ENCODE results near the gene OPRL1.

The OPRL1 gene

DNA sequence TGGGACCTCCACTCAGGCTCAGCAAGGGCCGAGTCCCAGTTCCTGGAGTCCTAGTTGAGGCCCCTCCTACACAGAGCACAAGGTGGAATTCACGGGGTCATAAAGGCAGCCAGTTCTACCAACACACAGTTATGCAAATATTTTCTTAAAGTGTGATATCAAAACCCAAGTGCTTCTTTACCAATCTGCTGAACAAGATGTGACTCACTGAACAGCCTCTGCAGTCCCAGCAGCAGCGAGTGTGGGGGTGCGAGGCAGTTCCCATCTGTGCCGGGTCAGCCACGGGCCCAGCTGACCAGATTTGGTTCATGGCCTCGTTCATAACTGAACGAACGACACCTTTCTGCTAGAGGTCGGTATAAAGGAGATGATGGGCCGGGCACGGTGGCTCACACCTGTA is 21.3 kb upstream of the OPRL1 start:
- no peak overlapping the region for H3K27ac ChIP-seq (ENCODE audit: low read depth, low read length)

DNA sequence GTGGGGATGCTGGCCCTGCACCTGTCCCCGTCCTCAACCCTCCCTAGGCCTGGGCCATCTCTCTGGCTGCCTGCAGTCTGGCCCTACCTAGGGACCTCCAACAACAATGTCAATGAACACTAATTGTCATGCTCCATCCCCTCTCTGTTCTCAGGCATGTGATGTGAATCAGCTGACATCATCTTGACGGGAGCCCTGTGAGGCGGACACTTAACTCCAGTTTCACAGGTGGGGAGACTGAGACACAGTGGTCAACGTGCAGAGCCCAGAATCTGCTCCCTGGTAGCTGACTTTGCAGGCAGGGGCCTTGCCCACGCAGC is 17.6 kb upstream of the OPRL1 start:
- peak overlapping the region; percentile 74 for H3K9ac ChIP-seq (ENCODE audit: low read length)
- H3K9me3 ChIP-seq (ENCODE audit: control insufficient read depth, insufficient read depth, low read depth, low read length): no peaks in the 10 kb centered on the region
- H3K4me3 ChIP-seq (ENCODE audit: low read depth, low read length): peak overlapping the region; percentile 92
- H3K4me1 ChIP-seq (ENCODE audit: control insufficient read depth, insufficient read depth, low read length): peaks cover 29% of the 10 kb centered on the region
- 0 out of 2 replicates have a peak overlapping the region, but pooled peaks have one; percentile 72 for H3K27ac ChIP-seq (ENCODE audit: low read depth, low read length)
- H3K27me3 ChIP-seq (ENCODE audit: control insufficient read depth, insufficient read depth, low read length): no peaks in the 10 kb centered on the region
- no peaks in the 10 kb centered on the region for H3K36me3 ChIP-seq (ENCODE audit: control insufficient read depth, insufficient read depth, low read length)

More for the DNA sequence above, 21.3 kb upstream of the OPRL1 start:
- no peaks in the 10 kb centered on the region for H3K9me3 ChIP-seq (ENCODE audit: control insufficient read depth, insufficient read depth, low read depth, low read length)
- H3K4me3 ChIP-seq (ENCODE audit: low read depth, low read length): no peak overlapping the region
- peaks cover 38% of the 10 kb centered on the region for H3K4me1 ChIP-seq (ENCODE audit: control insufficient read depth, insufficient read depth, low read length)
- no peak overlapping the region for H3K9ac ChIP-seq (ENCODE audit: low read length)
- no peaks in the 10 kb centered on the region for H3K27me3 ChIP-seq (ENCODE audit: control insufficient read depth, insufficient read depth, low read length)
- no peaks in the 10 kb centered on the region for H3K36me3 ChIP-seq (ENCODE audit: control insufficient read depth, insufficient read depth, low read length)

DNA sequence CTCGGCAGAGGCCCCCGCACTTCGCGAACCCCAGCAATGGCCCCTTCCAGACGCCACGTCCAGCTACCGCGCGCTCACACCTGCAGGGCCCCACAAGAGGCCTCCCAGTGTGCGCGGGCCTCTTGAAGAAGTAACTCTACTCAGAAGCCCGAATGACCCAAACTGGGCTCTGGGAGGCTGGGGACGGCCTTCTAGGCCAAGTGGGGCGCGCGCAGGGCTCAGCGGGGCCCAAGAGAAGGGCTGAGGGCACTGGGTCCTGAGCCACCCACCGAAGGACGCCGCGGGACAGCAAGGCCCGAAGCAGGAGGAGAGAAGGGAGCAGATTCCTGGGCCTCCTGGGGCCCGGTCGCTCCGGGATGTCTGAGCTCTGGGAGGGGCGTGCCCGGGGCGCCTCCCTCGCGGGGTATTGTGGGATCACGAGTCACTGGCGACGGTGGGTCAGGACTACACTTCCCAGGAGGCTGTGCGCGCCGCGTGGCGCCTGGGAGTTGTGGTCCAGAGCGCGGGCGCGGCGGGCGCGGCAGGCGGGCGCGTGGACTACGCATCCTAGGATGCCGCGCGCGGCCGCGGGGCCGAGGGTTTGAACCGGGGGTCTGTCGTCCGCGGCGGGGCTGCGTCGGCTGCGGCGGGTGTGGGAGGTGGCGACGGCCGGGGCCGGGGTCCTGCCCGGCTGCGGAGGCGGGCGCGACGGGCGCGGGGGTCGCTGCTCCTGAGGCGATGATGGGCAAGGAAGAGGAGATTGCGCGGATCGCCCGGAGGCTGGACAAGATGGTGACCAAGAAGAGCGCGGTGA is 17.1 kb upstream of the OPRL1 start, which contains the start of gene TCEA2:
TCEA2 (plus strand) TSS at position 603 of the 793 bp plus-strand sequence; CDS start at position 718, 115 bp downstream.
- Histone ChIP-seq H3K27me3 (ENCODE audit: control insufficient read depth, insufficient read depth, low read length) (no peaks in the 10 kb centered on the region), H3K36me3 (ENCODE audit: control insufficient read depth, insufficient read depth, low read length) (no peaks in the 10 kb centered on the region), H3K4me3 (ENCODE audit: low read depth, low read length) (peak within 1 kb of the TSS; percentile 92), H3K27ac (ENCODE audit: low read depth, low read length) (peak within 1 kb of the TSS; percentile 72), H3K9me3 (ENCODE audit: control insufficient read depth, insufficient read depth, low read depth, low read length) (no peaks in the 10 kb centered on the region), H3K9ac (ENCODE audit: low read length) (peak within 1 kb of the TSS; percentile 74), H3K4me1 (ENCODE audit: control insufficient read depth, insufficient read depth, low read length) (peaks cover 24% of the 10 kb centered on the region)

DNA sequence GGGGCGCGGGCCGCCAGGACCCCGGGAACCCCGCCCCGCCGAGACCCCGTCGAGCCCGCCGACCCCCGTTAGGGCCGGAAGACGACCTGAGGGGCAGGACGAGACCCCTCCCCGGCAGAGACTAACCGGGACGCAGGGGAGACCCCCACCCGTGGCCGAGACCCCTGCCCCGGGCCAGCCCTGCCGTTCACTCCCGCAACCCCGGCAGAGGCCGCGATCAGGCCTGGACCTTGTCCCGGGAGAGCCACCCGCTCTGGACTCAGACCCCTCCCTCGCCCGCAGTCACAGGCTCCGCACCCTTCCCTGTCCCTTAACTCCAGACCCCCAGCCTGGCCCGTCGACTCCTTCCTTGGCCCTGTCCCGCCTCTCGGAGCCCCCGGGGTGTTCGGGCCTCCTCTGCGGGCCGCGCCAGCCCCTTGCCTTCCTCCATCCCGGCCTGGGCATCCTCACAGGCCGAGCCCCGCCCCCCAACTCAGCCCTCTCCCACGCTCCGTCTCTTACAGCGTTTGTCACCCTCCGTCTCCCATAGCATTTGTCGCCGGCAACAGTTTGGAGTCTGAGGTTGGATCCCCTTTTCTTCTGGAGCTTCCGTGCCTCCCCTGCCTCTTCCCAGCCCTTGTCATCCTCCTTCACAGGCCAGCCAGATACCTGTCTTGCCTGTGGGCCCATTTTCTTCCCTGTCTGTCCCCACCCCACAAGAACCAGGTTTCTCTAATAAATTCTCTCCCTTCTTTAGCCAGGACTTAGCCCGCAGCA is 16.3 kb upstream of the OPRL1 start:
- no peaks in the 10 kb centered on the region for H3K36me3 ChIP-seq (ENCODE audit: control insufficient read depth, insufficient read depth, low read length)
- H3K27ac ChIP-seq (ENCODE audit: low read depth, low read length): no peak overlapping the region; the same call in 1 of the 2 replicates
- H3K4me3 ChIP-seq (ENCODE audit: low read depth, low read length): peak overlapping the region; percentile 92
- H3K27me3 ChIP-seq (ENCODE audit: control insufficient read depth, insufficient read depth, low read length): no peaks in the 10 kb centered on the region
- peak overlapping the region; percentile 66 for H3K9ac ChIP-seq (ENCODE audit: low read length)
- H3K4me1 ChIP-seq (ENCODE audit: control insufficient read depth, insufficient read depth, low read length): peaks cover 24% of the 10 kb centered on the region
- H3K9me3 ChIP-seq (ENCODE audit: control insufficient read depth, insufficient read depth, low read depth, low read length): no peaks in the 10 kb centered on the region

DNA sequence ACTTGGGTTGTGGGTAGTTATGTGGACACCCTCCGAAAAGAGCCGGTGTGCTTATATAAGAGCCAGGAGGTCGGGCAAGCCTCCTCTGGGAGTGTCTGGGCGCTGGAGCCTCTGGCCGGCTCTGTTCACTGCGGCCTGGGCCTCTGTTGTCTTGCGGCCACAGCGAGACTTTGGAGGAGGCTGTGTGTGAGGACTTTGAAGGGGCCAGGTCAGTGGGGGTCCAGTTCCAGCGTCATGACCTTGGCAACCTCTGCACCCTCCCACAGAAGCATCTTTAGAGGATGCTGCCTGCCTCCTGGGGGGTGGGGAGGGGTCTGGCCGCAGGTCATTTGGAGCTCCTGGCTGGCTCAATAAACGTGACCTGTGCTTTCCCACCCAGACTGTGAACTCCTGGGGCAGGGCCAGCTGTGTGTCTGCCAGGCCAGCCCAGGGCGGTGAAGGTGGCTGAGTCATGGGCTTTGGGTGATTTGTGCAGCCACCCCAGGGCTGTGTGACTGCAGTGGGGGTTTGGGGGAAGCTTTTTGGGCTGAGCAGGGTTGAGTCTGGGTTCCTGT is 15.7 kb upstream of the OPRL1 start:
- Histone ChIP-seq H3K4me3 (ENCODE audit: low read depth, low read length) (peak overlapping the region; percentile 92), H3K4me1 (ENCODE audit: control insufficient read depth, insufficient read depth, low read length) (peaks cover 24% of the 10 kb centered on the region), H3K9ac (ENCODE audit: low read length) (peak overlapping the region; percentile 4), H3K27me3 (ENCODE audit: control insufficient read depth, insufficient read depth, low read length) (no peaks in the 10 kb centered on the region), H3K9me3 (ENCODE audit: control insufficient read depth, insufficient read depth, low read depth, low read length) (no peaks in the 10 kb centered on the region), H3K36me3 (ENCODE audit: control insufficient read depth, insufficient read depth, low read length) (no peaks in the 10 kb centered on the region), H3K27ac (ENCODE audit: low read depth, low read length) (no peak overlapping the region)

DNA sequence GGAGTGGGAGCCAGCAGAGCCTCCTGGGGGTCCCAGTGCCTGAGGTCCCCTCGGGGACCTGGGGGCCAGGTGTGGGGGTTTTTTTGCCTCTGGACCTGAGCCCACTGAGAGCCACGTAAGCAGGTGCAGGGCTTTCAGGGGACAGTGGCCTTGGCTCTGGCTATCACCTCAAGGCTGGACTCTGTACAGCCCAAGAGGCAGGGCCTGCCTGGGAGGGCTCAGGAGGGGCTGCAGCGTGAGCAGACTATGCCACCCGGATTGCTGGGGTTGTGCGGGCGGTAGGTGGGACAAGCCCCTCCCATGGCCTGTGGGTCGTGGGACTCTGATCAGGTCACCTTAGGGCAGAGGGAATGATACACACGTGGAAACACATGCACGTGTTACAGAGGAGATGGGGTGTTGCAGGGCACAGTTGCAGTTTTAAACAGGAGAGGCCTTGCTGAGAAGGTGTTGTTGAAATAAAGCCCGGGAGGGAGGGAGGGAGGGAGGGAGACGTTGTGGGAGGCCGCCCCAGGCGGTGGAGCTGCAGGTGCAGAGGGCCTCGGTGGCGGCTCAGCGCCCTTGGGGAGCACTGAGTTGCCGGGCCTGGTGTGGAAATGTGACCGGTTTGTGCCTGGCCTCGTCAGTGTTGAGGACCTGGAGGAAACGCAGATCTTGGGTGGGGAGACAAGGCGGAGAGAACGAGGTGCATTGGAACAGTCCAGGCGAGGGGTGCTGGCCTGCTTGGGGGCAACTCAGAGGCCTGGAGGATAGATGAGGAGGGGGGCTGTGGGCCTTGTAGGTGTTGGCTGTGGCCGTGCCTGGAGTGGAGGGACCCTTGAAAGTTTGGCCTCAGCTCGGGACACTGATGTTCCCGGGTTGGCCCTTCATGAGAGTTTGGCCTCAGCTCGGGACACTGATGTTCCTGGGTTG is 14.6 kb upstream of the OPRL1 start:
- no peaks in the 10 kb centered on the region for H3K27me3 ChIP-seq (ENCODE audit: control insufficient read depth, insufficient read depth, low read length)
- no peak overlapping the region for H3K4me3 ChIP-seq (ENCODE audit: low read depth, low read length)
- H3K9ac ChIP-seq (ENCODE audit: low read length): no peak overlapping the region
- peaks cover 24% of the 10 kb centered on the region for H3K4me1 ChIP-seq (ENCODE audit: control insufficient read depth, insufficient read depth, low read length)
- H3K36me3 ChIP-seq (ENCODE audit: control insufficient read depth, insufficient read depth, low read length): no peaks in the 10 kb centered on the region
- no peak overlapping the region for H3K27ac ChIP-seq (ENCODE audit: low read depth, low read length)
- H3K9me3 ChIP-seq (ENCODE audit: control insufficient read depth, insufficient read depth, low read depth, low read length): no peaks in the 10 kb centered on the region

DNA sequence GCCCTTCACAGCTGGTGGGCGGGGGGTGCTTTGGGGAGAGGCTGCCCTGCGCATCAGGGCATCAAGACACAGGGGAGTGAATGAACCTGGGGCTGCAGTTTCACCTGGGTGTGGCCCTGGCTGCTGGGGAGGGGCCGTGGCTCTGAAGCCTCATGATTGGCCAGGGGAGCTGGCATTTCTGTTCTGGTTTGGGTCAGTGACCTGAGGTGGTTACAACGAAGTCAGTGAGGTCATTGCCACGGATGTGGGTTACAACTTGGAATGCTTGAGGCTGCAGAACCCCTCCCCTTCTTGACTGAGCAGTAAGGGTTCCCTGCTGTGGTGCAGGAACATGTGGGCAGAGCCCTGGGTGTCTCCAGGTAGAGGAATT is 13.9 kb upstream of the OPRL1 start:
- Histone ChIP-seq H3K4me1 (ENCODE audit: control insufficient read depth, insufficient read depth, low read length) (peaks cover 24% of the 10 kb centered on the region), H3K36me3 (ENCODE audit: control insufficient read depth, insufficient read depth, low read length) (no peaks in the 10 kb centered on the region), H3K4me3 (ENCODE audit: low read depth, low read length) (no peak overlapping the region), H3K9ac (ENCODE audit: low read length) (no peak overlapping the region), H3K27me3 (ENCODE audit: control insufficient read depth, insufficient read depth, low read length) (no peaks in the 10 kb centered on the region), H3K27ac (ENCODE audit: low read depth, low read length) (no peak overlapping the region), H3K9me3 (ENCODE audit: control insufficient read depth, insufficient read depth, low read depth, low read length) (no peaks in the 10 kb centered on the region)

DNA sequence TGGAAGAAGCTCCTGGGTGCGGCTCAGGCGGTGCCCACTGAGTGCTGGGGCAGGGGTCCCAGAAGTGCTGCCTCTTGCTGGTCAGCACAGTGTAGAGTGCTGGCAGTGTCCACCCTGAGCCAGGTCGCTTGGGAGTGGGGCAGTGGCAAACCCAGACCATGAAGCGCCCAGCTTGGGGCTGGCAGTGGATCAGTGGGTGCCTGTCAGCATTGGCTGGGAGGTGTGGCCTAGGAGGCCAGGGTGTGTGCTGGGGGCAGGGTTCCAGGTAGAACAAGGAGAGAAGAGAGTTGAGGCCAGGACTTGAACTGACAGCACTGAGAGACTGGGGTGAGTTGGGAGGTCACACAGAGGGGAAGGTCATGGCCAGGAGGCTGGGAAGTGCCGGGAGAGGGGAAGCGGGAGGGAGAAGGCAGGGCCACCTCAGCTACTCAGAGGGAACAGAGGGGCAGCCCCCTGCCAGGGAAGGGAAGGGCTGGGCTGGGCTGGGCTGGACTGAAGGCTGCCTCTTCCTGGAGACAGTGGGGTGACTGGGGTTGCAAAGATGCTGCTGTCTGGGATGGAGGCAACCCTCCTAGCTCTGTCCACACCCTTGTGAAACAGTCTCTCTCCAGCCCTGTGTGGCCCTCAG is 12.8 kb upstream of the OPRL1 start:
- Histone ChIP-seq H3K36me3 (ENCODE audit: control insufficient read depth, insufficient read depth, low read length) (peaks cover 2% of the 10 kb centered on the region), H3K9ac (ENCODE audit: low read length) (no peak overlapping the region), H3K4me3 (ENCODE audit: low read depth, low read length) (no peak overlapping the region), H3K27ac (ENCODE audit: low read depth, low read length) (no peak overlapping the region), H3K9me3 (ENCODE audit: control insufficient read depth, insufficient read depth, low read depth, low read length) (no peaks in the 10 kb centered on the region), H3K4me1 (ENCODE audit: control insufficient read depth, insufficient read depth, low read length) (peaks cover 22% of the 10 kb centered on the region), H3K27me3 (ENCODE audit: control insufficient read depth, insufficient read depth, low read length) (no peaks in the 10 kb centered on the region)

DNA sequence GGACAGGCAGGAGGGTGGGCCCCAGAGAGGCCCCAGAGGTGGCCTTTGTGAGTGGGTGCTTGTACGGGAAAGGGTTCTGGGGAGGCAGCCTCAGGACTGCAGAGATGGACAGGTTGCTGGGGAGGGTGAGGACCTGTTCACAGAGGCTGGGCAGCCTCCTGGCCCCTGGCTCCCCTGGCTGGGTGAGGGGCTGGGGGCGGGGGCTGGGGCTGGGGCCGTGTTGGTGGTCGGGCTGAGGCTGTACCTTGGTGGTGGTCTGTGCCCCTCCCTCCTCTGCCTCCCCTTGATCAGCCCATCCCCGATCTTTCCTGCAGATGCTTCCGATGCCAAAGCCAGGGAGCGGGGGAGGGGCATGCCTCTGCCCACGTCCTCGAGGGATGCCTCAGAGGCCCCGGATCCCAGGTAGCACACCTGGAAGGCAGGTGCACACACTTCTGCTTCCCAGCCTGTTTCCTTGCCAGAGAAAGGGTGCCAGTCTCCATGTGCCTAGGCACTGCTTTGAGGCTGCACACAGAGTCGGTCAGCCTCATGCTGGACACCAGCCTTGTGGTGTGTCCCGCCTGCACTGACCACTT is 12.1 kb upstream of the OPRL1 start:
- Histone ChIP-seq H3K27ac (ENCODE audit: low read depth, low read length) (no peak overlapping the region), H3K36me3 (ENCODE audit: control insufficient read depth, insufficient read depth, low read length) (peaks cover 8% of the 10 kb centered on the region), H3K9me3 (ENCODE audit: control insufficient read depth, insufficient read depth, low read depth, low read length) (no peaks in the 10 kb centered on the region), H3K4me3 (ENCODE audit: low read depth, low read length) (no peak overlapping the region), H3K4me1 (ENCODE audit: control insufficient read depth, insufficient read depth, low read length) (peaks cover 19% of the 10 kb centered on the region), H3K9ac (ENCODE audit: low read length) (no peak overlapping the region), H3K27me3 (ENCODE audit: control insufficient read depth, insufficient read depth, low read length) (no peaks in the 10 kb centered on the region)

Data from HUES6 (cell line).